NCI-H1048 (cell line): ENCODE results near the gene ST6GALNAC6.
"Not testable (repeated sequence)": the region's sequence is repeated elsewhere in the genome, so short reads cannot be mapped to it uniquely, and the experiment has no call there.

Experiments
- DNase-seq: peaks from one replicate; lab custom pipeline; 2025; lab: John Stamatoyannopoulos, UW

ST6GALNAC6 gene

DNA sequence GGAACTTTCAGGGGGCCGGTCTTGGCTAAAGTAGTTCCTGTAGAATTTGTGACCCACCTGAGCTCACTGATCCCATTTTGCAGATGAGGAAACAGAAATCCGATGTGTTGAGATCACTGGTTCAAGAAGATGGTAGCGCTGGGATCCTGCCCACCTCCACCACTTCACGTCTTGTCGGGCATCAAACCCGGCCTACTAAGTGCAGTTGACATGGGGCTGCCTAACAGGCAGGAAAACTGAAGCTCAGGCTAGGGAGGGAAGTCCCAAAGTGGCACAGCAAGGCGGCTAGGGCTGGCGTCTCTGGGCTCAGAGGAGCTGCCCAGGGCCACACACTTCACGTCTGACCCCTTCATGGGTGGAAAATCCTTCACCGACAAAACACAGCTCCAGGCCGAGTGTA, 44.4 kb downstream of the ST6GALNAC6 start:
- DNase-seq: no peak

DNA sequence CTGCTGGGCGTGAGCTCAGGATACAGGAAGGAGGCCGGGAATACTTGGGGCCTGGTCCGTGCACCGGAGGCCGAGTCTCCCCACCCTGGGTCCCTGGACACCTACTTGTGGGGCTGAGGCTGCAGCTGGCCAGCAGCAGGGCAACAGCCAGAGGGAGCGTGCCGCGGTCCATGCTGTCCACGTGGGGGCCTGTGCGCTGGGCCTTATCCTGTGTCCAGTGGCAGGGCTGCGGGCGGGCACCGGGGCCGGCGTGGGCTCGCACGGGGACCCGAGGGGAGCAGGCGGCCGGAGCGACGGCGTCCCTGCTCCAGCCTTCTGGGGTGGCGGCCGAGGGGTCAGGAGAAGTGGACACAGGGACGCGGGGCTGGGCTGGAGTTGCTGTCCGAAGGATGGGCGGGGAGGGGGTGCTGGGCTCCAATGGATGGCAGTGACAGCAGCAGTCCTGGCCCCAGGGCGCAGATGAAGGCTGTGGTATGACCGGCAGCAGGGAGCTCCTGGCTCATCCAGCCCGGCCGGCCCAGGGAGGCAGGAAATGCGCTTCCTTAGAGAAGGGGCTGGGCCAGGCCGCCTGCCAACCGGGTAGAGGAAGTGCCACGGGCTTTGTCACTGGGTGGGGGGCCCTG, 45.1 kb downstream of the ST6GALNAC6 start, which contains the start of gene ENG:
TSS of gene ENG (minus strand) at position 475 of the 623 bp plus-strand sequence. CDS start at position 172, 303 bp downstream.
- DNase-seq: no peak

DNA sequence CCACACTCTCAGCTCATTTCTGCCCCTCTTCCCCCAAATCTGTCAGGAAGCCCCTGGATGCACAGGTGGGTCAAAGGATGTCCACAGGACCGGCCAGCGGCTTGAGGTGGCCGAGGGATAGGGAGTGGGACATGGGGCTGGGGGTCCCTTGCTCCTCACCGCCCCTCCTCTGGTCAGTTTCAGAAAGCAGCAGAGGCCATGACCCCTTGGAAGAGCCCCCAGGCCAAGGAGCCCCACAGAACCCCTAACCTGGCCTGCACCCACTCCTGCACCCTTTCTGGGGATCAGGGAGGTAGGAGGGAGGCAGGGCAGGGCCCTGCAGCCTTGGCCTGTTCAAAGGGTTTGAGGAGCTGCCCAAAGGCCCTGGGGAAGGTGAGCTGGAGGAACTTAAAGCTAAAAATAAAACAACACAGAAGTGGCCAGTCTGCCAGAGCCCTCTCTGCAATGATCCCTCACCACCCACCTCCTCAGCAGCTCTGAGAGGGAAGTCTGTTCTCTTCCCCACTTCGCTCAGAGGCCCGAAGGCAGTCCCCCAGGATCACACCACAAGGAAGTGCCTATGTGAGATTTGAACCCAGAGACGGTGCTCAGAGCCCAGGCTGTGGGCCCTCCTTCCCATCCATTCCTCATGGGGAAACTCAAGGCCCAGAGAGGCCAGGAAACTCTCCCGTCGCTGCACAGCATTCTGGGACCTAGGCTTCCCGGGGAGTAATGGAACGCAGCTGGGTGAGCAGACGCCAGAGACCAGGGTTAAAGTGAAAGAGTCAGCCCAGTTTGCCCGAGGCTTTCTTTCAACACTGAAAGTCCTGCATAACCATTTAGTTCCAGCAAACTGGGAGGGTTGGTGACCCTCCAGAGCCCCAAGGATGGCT, 45.9 kb downstream of the ST6GALNAC6 start:
- DNase-seq: no peak

DNA sequence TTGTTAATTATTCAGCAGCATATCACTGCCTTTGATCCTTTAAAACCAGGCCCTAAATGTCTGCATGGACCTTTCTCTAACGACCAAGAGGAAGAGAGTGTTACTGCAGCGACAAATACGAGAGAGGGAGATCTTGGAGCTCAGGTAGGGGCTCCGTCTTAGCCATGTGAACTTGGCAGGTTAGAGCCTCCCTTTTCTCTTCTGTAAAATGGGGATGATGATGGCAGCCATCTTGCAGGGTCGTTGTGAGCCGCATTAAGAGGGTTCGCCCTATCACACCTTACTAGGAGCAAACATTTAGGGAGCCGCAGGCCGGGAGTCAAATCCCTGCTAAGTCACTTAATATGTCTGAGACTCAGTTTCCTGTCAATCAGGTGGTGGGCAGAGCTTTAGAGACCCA, 46.6 kb downstream of the ST6GALNAC6 start:
- DNase-seq: no peak

DNA sequence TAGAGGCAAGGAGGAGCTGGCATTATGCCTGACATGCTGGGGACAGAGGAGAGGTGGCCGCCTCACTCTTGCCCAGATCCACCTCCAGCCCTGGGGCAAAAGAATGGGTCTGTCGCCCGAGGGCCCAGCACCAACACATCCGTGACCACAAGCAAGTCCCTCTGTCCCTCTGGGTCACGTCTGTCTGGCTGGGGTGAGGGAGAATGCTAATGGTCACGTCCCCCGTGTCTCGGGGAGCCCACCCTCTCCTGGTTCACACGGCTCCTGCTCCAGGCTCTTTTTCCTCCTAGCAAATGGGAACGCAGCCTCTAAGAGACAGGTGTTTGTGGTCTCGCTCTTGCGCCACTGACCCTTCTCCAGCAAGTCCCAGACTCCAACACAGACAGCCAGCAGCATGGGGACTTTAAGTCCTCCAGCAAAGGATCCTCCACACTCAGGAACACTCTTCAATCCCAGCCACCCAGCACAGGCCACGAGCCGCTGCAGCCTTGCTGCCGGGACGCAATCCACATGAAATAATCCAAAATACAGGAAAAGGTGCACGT, 49.0 kb downstream of the ST6GALNAC6 start:
- DNase-seq: no peak

DNA sequence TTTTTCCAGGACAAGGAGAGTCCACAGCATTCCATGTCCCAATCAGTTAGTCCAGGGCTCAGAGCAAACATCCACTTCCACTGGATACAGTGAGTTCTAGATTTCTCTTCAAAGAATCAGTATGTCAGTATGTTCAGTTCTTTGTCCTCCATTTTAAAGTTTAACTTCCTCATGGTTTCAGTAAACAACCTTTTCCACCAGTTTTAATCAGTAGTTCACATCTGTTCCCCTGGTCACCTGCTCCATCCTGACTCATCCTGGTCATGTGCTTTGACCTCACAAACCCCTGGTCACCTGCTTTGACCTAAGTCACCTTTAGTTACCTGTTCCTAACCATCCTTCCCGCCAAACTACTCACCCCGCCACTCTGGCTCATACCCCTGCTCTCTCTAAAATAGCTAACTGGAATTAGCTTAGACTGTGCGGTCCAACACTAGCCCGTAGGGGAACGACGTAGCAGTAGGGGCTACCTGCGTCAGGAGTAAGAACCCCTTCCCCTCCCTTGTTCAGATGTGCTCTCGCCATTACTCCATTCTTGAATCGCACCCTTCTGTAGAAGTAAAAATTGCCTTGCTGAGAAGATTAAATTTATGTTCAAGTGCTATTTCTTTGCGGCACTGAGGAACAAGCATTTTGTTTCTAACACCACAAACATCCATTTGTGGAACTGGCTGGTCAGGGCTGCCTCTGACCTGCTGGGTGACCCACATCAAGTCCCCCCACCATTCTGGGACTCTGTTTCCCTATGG, 50.5 kb downstream of the ST6GALNAC6 start:
- DNase-seq: no peak

DNA sequence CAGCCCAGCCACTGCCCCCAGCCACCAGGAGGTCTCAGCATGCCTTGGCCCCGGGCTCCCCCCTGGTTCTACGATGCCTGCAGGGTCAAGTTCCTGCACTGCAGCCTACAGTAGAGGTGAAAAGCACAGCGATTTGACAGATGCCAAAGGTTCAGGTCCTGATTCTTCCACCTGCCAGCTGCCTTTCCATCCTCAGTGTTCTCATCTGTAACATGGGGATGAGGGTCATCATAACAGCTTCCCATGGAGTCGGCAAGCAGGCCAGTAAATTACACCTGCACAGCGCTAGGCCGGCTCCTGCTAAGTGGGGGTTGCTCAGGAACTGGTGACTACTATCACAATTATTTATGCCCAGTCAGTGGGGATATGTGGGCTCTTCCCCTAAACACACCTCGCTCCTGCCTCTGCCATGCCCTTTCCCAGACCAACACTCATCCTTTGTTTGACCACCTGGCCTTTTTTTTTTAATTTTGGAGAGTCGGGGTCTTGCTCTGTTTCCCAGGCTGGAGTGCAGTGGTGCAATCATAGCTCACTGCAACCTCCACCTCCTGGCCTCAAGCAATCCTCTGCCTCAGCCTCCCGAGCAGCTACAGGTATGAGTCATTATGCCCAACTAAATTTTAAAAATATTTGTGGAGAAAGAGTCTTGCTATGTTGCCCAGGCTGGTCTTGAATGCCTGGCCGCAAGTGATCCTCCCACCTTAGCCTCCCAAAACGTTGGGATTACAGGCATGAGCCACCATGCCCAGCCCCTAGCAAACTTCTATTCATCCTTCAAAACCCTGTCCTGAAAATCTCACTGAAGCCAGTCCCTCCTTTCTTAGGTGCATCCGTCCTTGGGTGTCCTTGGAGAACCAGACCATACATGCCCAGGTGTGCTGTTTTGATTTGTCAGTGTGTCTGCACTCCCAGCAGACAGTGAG, 51.3 kb downstream of the ST6GALNAC6 start:
- DNase-seq: no peak

DNA sequence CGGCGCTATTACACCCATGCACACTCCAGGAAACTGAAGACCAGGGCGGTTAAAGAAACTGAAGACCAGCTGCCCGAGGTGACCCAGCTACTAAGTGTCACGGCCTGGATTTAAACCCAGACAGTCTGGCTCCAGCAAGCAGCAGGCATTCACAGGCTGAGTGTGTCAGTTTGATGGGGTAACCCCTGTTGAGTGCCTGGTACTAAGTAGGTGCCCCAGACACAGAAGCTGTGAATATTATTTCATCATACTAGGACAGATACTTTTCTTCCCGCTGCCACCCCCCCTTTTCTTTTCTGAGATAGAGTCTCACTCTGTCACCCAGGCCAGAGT, 52.3 kb downstream of the ST6GALNAC6 start:
- no peak for DNase-seq

DNA sequence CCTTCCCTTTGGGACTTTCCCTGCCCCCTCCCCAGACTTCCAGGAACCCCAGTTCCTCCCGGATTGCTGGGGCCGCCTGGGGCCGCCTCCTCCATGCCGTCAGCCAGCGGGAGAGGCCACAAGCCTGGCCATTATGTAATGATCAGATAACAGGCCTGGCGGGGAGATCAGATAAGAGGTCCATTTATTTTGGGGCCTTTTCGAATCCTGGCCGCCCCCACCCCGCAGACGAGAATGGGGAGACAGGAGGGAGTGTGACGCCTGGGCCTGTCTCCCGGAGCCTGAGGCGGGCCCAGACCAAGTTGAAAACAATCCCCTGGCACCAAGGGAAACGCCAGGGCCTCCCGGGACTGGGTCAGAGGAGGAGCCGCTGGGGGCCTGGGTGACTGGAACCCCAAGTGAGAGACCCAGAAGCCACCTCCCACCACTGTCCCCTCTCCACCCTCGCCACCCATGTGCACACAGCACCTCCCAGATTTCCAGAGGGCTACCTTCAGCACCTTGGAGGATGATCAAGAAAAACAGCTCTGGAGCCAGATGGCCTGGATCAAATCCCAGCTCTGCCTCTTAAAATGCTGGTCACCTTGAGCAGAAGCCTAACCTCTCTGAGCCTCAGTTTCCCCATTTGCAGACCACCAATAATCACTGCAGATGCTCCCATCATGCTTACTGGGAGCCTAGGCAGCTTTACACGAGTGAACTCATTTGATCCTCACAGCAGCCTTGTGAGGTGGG, 52.8 kb downstream of the ST6GALNAC6 start:
- no peak for DNase-seq

DNA sequence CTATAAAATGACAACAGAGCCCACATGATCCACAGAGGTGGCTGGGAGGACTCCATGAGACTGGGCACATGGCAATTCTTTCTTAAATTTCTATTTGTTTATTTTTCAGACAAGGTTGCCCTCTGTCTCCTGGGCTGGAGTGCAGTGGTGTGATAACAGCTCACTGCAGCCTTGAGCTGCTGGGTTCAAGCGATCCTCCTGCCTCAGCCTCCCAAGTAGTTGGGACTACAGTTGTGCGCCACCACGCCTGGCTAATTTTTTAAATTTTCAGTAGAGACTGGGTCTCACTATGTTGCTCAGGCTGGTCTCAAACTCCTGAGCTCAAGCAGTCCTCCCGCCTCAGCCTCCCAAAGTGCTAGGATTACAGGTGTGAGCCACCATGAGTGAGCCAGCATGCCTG, 53.8 kb downstream of the ST6GALNAC6 start:
- not testable (repeated sequence) for DNase-seq

DNA sequence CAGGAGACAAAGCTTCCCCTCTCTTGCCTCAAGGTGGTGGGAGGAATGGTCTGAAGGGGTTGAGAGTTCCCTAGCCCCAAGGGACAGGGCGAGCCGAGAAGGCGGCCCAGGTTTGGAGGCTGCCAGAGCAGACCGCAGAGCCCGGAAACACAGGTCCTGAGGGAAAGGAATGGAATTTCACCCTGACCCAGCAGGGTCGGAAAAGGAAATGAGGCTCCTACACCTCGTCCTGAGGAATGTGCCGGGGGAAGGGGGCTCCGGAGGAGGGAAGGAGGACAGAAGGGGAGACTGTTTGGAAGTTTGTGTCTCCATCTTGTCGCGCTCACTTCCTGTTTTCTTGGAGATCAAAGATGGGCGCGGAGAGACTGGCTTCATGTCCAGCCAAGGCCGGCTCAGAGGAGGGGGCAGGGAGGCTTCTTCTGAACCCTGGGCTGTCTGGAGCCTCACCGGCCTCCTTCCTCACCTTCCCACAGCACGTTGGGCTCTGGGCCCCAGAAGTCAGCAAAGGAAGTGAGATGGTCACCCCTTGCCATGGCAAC, 54.5 kb downstream of the ST6GALNAC6 start:
- no peak for DNase-seq

DNA sequence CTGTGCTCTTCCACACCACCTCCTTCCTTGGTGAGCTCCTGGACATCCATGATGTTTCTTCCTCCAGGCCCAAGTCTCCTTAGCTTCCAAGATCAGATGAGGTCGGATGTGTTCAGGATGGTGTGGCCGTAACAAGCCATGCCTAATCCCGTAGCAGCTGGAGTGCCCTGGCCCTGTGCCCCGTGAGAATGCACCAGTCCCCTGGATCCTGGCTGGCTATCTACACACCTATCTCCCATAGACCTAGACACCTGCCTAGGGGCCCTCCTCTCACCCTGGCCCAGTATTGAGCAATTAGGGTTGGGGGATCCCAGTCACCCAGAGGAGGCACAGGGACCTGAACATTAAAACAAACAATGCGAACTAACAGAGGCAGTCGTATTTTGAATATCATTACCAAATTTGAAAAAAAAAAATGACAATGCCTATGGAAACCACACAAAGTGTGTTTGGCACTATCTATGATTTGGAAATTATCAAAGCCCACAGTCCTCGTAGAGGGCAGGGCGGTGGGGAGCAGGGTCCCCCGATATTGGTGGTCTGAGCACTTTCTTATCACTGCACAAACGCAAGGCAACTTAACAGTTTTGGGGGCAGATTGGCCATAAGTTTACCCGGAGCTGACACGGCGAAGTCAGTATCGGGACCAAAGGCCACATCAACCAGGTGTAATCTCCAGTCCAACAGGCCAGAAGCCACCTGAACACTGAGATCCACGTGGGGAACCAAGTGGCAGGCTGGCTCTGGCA, 58.1 kb downstream of the ST6GALNAC6 start:
- DNase-seq: no peak

DNA sequence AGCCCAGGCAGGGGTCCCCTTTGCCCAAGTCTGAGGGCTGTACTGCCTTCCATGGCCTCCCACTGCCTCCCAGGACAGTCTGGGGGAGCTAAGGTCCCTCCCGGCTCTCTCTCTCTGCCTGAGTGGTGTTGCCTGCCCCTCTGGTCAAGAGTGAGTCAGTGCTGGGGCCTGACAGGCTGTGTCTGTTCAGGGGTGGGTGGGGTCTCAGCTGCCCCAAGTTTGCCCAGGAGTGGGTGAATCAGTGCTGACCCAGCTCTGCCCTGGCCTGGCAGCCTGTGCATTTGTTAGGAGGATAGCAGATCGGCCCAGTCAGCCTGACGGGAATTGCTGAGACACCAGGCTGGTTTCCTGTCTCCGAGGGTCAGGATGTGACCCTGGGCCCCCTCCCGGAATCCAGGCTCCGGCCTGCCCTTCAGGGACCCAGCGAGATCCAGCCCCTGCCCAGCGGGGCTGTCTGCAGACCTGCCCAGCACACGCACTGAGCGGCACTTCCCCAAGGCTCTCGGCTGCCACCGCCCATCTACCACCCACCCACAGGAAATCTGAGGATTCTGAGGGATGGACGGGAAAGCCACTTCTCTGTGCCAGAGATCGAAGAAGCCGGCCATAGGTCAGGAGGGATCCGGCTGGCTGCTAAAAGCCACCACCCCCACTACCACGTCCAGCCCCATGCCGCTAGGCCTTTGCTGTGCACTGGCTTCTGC, 60.9 kb downstream of the ST6GALNAC6 start:
- no peak for DNase-seq

DNA sequence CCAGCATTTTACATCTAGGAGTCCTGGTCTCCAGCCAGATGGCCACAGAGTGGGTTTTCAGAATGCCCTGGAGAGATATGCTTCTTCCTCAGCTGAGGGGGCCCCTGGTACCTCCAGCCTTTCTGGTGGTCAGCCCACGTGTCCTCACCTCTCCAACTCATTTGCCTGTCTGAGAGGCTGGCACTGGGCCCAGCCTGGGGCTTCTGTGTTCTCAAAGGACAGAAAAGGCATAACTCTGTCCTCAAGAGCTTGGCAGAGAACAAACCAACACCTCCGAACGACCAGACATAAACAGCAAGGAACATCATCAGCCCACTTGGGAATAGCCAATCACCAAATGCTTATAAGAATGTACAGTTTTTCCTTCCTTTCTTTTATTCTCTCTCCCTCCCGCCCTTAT, 62.1 kb downstream of the ST6GALNAC6 start:
- DNase-seq: no peak

DNA sequence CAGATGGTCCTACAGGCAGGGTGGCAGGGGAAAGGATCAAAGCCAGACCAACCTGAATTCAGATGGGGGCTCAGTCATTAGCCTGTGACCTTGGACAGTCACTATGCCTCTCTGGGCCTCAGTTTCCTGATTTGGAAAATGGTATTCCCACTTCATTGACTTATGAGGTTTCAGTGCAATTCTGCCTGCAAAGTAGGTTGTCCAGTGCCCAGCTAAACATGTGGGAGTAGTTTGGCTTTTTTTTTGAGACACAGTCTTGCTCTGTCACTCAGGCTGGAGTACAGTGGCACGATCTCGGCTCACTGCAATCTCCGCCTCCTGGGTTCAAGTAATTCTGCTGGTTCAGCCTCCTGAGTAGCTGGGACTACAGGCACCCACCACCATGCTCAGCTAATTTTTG, 62.8 kb downstream of the ST6GALNAC6 start:
- not testable (repeated sequence) for DNase-seq

DNA sequence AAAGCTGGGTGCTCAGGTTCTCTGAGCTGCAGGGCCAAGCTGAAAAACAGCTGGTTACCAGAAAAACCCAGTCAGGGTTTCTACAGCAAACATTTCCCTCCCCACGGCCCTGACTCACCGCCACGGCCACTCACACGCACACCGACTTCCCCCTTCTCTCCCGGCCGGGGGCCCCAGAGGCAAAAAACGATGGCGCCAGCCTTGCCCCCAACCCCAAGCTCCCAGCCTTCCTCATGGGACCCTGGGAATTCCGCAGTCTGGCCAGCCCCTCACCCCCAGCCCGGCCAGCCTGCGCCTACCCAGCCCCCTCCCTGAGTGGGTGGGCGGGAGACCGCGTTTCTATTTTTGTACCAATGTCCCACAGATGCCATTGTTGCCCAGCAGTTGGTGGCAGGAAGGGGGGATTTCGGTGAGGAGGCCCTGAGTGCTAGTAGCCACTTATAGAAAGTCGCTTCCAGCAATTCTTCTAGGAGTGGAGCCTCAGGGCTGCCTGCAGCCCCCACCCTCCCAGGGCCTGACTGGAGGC, 63.3 kb downstream of the ST6GALNAC6 start:
- no peak for DNase-seq
